Testis (tissue), 2 donors: Measurements from ENCODE around the gene ZMIZ1.

Source experiments
- POLR2A ChIP-seq: fragments of 450-650 bp; IDR thresholded peaks from one replicate; pipeline ENCODE4 v1.6.1; 2017; ENCODE audit warnings: antibody characterized with exemption, mild to moderate bottlenecking, moderate library complexity
- TF ChIP-seq, protein P1 (sequence below), 3 experiments: fragments of 450-650 bp in 2 of 3; fragments of 200-600 bp in 1 of 3; sonication (generic) in 1 of 3; IDR thresholded peaks; one replicate each; pipeline ENCODE4 v1.5.1; 2016 to 2019; ENCODE audit warnings: antibody characterized with exemption in 3 of 3, mild to moderate bottlenecking in 2 of 3, moderate library complexity in 1 of 3

DNA sequence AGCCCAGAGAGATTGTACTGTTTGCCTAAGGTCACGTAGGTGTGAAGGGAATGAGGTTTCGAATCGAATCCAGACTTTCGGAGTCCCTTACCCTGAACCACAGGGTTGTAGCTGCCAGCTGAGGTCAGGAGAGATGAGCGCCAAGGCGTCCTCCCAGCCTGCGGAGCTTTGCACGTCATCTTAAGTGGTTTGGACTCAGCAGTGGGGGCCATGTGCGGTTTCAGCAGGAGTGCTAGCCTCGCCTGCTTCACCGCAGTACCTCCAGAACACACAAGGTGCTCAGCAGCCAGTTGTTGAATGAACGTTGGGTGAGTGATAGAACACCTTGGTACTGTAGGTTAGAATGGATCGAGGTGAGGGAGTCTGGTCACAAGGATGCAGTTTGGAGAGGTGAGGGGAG lies 203.6 kb downstream of the ZMIZ1 start:
- TF ChIP-seq POLR2A, result no peak
- TF ChIP-seq, protein P1, sequence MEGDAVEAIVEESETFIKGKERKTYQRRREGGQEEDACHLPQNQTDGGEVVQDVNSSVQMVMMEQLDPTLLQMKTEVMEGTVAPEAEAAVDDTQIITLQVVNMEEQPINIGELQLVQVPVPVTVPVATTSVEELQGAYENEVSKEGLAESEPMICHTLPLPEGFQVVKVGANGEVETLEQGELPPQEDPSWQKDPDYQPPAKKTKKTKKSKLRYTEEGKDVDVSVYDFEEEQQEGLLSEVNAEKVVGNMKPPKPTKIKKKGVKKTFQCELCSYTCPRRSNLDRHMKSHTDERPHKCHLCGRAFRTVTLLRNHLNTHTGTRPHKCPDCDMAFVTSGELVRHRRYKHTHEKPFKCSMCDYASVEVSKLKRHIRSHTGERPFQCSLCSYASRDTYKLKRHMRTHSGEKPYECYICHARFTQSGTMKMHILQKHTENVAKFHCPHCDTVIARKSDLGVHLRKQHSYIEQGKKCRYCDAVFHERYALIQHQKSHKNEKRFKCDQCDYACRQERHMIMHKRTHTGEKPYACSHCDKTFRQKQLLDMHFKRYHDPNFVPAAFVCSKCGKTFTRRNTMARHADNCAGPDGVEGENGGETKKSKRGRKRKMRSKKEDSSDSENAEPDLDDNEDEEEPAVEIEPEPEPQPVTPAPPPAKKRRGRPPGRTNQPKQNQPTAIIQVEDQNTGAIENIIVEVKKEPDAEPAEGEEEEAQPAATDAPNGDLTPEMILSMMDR (IDR thresholded peaks at IDR 0.05), result no peak
